SK-MEL-5 (cell line): ENCODE results near the gene DNM1. TPM values are rescaled to one million over a fixed set of nuclear protein-coding genes. Genes with fewer than 3 reads are reported as not detected.
A peak's percentile ranks its signal among the peaks of the same experiment; 100 is the strongest.

Experiments used
- DNase-seq: peaks from one replicate; pipeline ENCODE4 v3.0.0-alpha.2; 2016; ENCODE audit warnings: low read depth, low spot score
- in situ Hi-C: cut with HindIII; loops from 2 replicates; pipeline ENCODE4 v1.10.0; 2016; ENCODE audit warnings: low sequenced_read_pairs, high pct_unique_total_duplicates, low pct_unique_long_range_greater_than_20kb
- total RNA-seq: library from RNA; depleted of rRNA; stranded (reverse); fragments of >200 nt; shearing (Covaris generic); gene quantifications from 2 replicates; pipeline ENCODE4 v1.2.3, GENCODE V29; 2014

Gene DNM1
- total RNA-seq, 1 experiment from 2014 or later = 0.61 TPM

DNA sequence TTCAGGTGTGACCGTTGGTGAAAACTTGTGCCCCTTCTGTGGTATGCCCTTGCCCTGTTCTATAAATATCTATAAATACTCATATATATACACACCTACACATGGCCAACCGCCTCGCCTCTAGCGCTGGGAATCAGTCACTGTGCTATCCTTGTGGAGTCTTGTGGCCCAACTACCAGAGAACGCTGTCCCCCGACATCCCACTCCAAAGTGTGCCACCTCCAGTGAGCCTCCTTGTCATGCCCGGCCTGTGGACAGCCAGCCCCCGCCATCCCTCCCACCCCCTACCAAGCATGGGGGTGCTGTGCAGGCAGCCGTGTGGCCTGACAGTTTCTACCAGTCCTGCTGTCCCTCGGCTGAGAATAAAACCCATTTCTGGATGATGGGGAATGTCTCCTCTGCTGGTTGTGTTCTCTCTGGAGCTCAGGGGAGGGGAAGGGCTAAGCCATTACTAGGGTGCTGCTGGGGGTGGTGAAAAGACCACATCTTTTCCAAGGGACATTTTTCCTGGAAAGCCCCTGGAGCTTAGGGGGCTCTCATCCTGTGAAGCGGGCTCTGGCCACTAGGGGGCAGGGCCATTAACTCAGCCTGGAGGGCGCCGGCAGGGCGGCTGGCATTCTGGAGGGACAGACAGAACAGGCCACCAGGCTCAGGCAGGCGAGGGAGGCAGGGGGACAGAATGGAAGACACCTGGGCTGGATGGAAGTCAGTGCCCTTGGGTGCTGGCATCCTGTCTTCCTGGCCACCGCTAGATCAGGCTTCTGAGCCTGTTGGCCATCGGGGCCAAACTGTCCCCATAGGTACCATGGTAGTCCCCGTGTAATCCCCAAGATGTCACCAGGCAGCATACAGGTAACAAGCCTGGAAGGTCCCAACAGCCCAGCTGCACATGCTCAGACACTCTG is 51.9 kb downstream of the DNM1 start:
- in situ Hi-C loops = no loop called here
- DNase-seq = peak; percentile 68

DNA sequence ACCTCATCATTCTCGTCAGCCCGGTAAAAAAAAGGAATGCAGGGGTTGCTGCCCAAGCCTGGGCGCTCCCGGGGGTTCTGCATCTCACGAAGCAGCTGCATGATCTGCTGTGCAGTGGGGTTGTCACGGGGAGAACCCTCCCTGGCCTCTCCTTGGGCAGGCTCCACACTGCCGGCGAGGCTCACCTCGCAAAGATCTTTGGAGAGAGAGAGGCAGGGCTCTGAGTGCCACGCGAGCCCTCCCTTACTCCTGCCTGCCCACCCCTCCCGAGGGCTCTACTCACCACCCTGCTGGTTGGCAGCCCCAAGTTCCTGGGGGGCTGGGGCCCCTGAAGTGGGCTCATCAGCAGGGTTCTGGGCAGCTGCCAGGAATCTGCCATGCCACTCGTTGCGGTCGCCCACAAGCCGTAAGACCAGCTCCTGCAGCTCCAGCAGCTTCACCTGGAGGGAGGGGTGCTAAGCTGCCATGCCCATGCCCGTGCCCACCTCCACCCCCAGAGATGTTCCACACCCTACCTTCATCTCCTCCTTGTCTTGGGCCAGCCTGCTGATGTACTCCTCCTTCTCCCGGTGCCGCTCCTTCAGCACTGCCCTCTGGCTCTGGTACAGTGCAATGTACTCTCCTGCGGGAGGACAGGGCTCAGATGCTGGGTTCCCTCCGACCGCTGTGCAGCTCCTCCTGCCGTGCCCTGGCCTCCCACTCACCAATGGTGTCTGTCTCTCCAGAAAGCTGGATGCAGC is 54.1 kb downstream of the DNM1 start:
- in situ Hi-C loops = no loop called here
- DNase-seq = no peak

DNA sequence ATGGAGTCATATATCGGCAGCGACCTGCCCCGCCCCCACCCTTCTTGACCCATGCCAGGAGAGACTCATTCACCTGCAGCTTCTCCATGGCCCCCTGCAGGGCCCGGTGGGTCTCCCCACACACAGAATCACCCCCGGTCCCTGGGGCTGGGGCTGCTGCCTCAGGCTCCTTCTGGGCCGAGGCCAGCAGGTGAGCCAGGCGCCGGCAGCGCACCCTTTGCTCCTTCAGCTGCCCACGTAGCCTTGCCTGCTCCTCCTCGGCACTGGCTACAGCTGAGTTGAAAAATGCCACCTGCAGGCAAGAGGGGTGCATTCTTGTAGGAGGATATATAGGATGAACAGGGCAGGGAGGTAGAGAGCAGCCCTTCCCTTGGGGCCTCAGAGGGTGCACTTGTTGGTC is 54.7 kb downstream of the DNM1 start:
- in situ Hi-C loops = no loop called here
- no peak for DNase-seq

DNA sequence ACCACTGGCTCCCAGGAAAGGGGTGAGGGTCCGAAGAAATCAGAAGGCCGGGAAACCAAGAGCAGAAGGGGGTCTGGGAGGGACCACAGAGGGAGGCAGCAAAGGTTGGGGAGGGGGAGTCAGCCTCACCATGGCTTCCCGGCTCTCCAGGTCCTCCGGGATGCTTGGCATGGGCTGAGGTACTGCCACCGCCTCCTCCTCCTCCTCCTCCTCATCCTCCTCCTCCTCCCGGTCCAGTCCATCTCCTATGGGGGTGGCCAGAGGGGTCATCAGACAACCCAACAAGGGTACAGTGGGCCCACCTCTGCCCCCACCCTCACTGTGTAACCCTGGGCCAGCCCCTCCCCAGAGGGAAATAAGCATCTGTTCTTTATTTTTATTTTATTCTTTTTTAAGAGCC is 55.1 kb downstream of the DNM1 start:
- no peak for DNase-seq
- in situ Hi-C loops = no loop called here

DNA sequence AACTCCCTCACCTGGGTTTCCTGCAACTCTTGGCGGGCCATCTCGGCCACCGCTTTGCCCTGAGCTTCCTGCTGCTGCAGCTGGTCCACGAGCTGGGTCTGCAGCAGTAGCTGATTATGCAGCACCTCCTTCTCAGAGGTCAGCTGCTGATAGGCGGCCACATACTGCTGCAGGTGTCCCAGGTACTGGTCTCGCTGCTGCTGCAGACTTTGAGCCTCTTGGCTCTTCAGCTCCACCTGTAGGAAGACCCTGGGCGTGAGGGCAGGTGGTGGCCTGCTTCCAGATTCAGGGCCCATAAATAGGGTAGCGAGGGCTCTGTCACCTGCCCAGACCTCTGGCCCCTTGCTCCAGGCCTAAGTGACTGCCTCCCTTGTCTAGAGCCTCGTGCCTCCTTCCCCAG is 56.0 kb downstream of the DNM1 start:
- in situ Hi-C loops = no loop called here
- DNase-seq = no peak

DNA sequence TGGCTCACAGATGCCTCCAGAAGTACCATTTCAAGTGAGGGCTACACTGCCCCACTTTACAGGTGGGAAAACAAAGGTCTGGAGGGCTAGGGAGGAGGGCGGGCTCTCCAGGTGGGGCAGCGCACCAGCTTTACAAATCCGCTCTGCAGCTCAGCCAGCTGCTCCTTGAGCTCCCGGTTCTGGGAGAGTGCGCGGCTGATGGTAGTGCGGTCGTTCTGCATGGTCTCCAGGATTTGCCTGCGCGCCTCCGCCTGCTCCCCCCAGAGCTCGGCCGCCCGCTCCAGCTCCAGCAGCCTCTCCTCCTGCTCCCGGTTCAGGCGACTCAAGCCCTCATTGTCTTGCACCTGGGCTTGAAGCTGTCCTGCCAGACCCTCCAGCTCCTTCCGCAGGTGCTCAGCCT is 57.2 kb downstream of the DNM1 start:
- in situ Hi-C loops = no loop called here

DNA sequence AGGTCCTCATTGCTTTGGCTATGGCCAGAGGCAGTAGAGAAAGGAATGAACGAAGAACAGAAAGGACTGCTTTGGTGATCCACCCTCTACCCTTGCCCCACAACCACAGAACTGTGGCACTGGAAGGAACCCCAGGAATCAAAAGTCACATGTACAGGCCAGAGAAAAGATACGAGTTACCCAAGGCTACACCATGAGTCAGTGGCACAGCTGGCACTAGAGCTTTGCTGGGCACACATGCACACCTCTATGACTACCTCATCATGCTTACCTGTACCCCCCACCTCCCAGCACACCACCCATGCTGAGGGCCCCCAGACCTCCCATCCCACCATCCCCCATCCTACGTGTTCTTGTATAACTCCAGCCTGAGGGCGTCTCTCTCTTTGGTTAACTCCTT is 59.5 kb downstream of the DNM1 start:
- in situ Hi-C loops = no loop called here
- no peak for DNase-seq

More for the DNA sequence above, 57.2 kb downstream of the DNM1 start:
- no peak for DNase-seq

DNA sequence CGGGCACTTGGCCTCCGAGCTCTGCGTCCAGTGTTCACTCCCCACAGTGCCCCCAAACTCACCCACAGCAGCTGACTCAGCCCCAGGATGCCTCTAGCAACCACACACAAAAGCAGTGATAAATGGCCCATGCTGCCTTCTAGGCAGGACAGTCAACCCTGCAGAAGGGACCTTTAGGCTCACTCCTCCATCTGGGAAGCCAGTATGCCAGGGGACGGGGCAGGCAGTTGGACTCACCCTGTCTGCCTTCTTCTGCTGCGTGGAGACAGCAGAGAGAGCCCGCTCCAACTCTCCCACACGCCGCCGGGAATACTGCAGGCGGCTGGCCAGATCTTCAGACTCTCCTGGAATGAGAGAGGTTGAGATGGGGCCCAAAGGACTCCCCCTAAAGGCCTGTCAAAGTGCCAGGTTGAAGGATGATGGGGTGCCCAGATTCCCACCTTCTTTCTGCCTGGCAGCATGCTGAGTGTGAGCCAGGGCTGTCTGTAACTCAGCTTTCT is 62.2 kb downstream of the DNM1 start:
- in situ Hi-C loops = no loop called here
- DNase-seq = no peak

DNA sequence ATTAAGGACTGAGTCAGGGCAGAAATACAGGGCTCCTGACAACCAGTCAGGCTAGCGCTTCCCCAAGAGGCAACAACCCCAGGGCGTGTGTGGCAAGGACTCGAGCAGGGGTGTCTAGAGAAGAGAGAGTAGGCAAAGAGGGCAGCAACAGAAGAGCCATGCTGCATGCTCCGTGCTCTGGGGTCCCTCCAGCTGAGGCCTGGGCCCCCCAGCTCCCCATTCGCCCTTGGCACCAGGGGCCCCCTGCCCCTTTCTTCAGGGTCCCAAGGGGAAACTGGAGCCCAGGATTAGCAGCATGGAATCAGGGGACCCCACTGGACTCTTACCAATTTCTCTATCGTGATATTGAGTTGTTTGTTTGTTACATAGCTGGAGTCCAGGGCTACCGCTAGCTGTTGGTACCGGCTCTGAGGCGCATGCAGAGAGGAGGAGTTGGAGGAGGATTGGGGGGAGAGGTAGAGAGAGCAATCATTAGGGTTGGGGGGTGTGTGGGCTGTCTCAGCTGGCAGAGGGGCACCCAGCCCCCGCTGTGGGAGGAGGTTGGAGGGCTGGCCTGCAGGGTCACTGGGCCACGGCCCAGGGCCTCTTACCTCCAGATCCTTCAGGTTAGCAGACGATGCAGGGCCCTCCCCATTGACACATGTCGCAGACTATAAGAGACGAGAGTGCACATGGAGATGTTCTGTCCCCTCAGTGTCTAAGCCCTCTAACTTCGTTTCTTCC is 63.9 kb downstream of the DNM1 start:
- no peak for DNase-seq
- in situ Hi-C loops = no loop called here

DNA sequence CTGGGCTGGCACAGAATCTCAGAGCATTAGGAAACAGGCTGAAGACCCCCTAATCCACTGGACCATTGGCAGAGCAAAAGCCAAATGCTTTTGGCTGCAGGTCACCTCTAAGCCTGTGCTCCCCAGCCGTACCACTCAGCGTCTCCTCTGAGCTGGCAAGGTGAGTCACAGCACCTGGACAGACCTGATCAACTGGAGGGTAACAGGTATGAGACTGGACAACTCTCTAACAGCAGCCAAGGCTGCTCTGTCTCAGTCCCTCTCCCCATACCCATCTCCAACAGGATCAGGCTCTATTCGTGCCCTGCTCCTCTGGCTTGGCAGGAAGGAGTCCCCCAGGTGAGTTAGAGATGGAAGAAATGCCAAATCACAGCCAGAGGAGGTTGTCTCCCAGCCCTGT is 67.9 kb downstream of the DNM1 start:
- in situ Hi-C loops = no loop called here
- DNase-seq = no peak

DNA sequence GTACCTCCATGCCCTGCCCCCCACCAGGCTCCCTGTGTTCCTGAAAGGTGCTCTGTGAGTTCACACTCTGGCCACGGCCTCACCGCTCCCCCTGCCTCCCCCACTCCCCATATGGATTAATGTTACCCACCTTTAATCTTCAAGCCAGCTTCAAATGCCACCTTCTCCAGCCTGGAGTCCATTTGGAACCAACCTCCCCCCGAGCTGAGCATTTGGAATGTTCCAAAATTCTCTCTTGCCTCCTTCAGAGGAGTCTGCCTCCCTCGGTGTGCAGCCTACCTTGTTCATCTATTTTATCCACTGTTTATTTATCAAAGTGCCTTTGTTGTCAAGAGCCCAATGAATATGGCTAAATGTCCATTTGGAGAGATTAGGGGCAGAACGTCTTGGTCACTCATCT is 68.3 kb downstream of the DNM1 start:
- in situ Hi-C loops = no loop called here
- no peak for DNase-seq

DNA sequence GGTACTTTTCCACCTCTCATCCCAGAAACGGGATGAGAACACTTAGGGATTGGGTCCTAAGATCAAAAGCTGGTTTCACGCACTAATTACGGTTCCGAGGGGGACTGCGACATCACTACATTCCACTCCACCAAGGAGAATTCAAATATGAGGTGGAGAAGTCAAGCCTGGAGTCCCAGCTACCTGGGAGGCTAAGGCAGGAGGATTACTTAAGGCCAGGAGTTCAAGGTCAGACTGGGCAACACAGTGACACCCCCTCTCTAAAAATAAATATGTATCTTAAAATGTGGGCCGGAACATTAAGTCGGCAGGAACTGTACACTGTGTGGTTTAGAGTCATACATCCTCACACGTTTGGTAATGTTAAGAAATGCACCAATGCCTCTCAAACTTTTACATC is 71.1 kb downstream of the DNM1 start:
- in situ Hi-C loops = no loop called here
- DNase-seq = no peak

DNA sequence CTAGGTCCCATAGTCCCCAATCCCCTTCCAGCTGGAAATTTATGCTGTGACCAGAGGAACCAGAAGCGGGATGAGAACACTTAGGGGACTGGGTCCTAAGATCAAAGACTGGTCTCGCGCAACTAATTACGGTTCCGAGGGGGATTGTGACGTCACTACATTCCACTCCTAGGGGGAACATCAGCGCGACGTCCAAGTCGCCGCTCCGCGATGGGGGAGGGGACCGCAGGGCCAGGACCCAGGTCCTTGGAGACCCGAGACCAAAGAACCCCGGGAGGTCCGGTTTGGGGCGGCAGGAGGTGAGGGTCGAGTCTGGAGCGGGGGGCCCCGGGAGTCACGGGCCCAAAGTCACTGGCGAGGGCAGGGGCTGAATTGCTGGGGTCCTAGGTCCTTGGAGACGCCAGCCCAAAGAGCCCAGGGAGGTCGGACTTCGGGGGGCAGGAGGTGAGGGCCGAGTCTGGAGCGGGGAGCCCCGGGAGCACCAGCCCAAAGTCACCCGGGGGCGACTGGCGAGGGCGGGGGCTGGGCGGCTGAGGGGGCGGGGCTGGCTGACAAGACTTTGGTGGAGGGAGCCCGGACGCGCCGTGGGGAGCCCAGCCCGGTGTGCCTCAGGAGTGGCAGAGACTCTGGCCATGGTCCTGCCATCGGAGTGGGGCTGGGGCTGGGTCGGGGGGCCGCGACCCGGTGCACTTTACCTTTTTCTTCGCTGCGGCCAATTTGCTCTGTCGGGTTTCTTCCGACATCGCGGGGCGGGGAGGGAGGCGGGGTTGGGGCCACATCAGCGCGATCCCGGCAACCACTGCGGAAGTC is 72.2 kb downstream of the DNM1 start, which contains the start of gene GOLGA2:
TSS of gene GOLGA2 (minus strand) at position 810 of the 810 bp plus-strand sequence. CDS start at position 779, 31 bp downstream.
- in situ Hi-C loops = no loop called here
- peak; percentile 42 for DNase-seq

DNA sequence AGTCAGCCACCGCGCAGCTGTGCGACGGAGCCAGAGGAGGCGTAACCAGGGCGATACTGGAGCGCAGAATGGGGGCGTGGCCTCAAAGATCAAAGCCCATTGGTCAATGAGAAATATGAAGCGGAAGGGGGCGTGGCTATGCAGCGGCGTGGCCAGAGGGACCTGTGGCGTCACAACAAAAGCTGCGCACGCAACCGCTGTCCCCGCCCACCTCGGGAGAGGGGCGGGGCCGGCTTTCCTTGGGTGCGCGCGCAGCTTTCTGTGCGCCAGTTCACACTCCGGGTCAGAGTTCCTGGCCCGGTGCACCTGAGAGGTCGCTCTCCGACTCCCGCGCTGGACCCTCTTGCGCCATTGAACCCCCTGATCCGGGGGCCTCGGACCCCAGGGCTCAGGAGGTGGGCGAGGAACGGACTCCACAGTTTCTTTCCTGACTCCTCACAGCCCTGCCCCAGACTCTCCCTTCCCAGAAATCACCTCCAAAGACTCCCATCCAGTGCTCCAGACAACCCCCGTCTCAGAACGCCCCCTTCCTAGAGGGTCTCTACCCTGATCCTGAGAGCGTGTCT is 72.9 kb downstream of the DNM1 start, which contains the start of gene SWI5:
TSS of gene SWI5 (plus strand) at position 269 of the 566 bp plus-strand sequence.
- in situ Hi-C loops = no loop called here

DNA sequence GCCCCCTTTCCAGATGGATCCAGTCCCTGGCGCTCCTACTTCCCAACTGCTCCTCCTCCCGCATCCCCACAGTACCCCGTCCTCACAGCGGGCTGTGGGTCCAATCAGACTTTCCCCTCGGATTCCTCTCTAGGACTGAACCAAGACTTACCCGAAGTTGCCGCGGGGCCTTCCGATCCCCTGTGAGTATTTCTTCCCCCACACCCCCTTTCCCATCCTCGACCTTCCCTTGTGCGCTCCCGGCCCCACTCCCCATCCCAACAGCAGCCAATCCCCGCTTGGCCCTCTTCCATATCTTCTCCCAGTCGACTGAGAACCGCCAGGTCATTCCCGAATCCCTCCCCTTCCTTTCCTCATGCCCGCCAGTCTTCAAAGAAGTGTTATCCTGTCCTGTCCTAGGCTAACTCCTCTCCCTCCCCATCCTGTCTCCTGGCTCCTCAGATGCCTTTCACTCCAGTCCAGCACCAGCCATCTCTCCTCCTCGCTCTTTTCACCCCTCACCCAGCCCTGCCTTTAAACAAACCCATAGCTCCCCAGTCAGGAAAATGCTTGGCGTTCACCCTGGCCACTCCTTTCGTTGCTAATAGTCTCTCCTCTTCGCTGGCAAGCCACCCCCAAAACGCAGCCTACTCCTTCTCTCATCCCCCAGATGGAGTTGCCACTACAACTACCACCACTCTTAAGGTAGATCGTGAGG is 73.5 kb downstream of the DNM1 start:
- in situ Hi-C loops = no loop called here
- DNase-seq = peak; percentile 11

More for the DNA sequence above, 72.9 kb downstream of the DNM1 start, which contains the start of gene SWI5:
- peak; percentile 99 for DNase-seq
